ENCODE measurements around the gene ZFP64. TPM values are rescaled to one million over a fixed set of nuclear protein-coding genes. Genes with fewer than 3 reads are reported as not detected.

The ZFP64 gene
- total and polyA plus RNA-seq, 7 donors = 2.5 to 6.5 (median 3.4) TPM

- intact Hi-C loops (cut with DNase I) = no loop called here
- 29 to 39% (median 38%) methylated on average over 23 of the region's 23 CpGs for WGBS, 3 donors
- peaks cover 14% of the 10 kb centered on the region for H3K4me1 ChIP-seq
- DNase-seq (no peak), ATAC-seq (no peak)
- TF ChIP-seq CTCF (IDR thresholded peaks at IDR 0.05) = no peak
- no peak overlapping the region for H3K27ac ChIP-seq
- peak overlapping the region; percentile 55 for H3K4me3 ChIP-seq
- H3K27me3 ChIP-seq (ENCODE audit: insufficient read depth in 3 of 3, low read length in 2 of 3) = peaks cover 0 to 40% (median 19%) of the 10 kb centered on the region in 3 donors
- no peaks in the 10 kb centered on the region for H3K9me3 ChIP-seq
- H3K36me3 ChIP-seq (ENCODE audit: insufficient read depth in 1 of 2, low read depth in 1 of 2) = no peaks in the 10 kb centered on the region
Observed at GRCh38 chr20:52103335-52103912, 88.2 kb downstream of the ZFP64 start.

- no peaks in the 10 kb centered on the region for H3K9me3 ChIP-seq
- ATAC-seq = no peak
- H3K4me3 ChIP-seq = no peak overlapping the region
- WGBS, 3 donors = 92 to 97% (median 95%) methylated on average over 4 of the region's 4 CpGs
- H3K36me3 ChIP-seq (ENCODE audit: insufficient read depth in 1 of 2, low read depth in 1 of 2) = no peaks in the 10 kb centered on the region
- H3K27ac ChIP-seq = no peak overlapping the region
- intact Hi-C loops (cut with DNase I) = no loop called here
- no peak for TF ChIP-seq CTCF (IDR thresholded peaks at IDR 0.05)
- peaks cover 0 to 40% (median 19%) of the 10 kb centered on the region in 3 donors for H3K27me3 ChIP-seq (ENCODE audit: insufficient read depth in 3 of 3, low read length in 2 of 3)
- no peak for DNase-seq
- H3K4me1 ChIP-seq = peaks cover 14% of the 10 kb centered on the region
Observed at GRCh38 chr20:52102559-52102958, 89.0 kb downstream of the ZFP64 start.

GRCh38 chr20:52102126-52102525, 89.5 kb downstream of the ZFP64 start:
- ATAC-seq (no peak), DNase-seq (no peak)
- intact Hi-C loops (cut with DNase I) = no loop called here
- Histone ChIP-seq H3K27ac (no peak overlapping the region), H3K27me3 (ENCODE audit: insufficient read depth in 3 of 3, low read length in 2 of 3) (peaks cover 0 to 40% (median 19%) of the 10 kb centered on the region in 3 donors), H3K9me3 (no peaks in the 10 kb centered on the region), H3K4me3 (no peak overlapping the region), H3K36me3 (ENCODE audit: insufficient read depth in 1 of 2, low read depth in 1 of 2) (no peaks in the 10 kb centered on the region), H3K4me1 (peaks cover 14% of the 10 kb centered on the region)
- WGBS, 3 donors = 83 to 92% (median 88%) methylated on average over 4 of the region's 4 CpGs
- no peak for TF ChIP-seq CTCF (IDR thresholded peaks at IDR 0.05)

Data from psoas muscle (tissue), 8 donors.